Effector CD8-positive, alpha-beta T cell (primary cell): ENCODE results near the gene CD209.
"Not testable (repeated sequence)": the region's sequence is repeated elsewhere in the genome, so short reads cannot be mapped to it uniquely, and the experiment has no call there.

Experiments used
- DNase-seq: peaks from one replicate; lab custom pipeline; 2025; lab: John Stamatoyannopoulos, UW
- total RNA-seq, 4 experiments: gene quantifications; one replicate each; lab custom pipeline; 2026; lab: John Stamatoyannopoulos, UW

Gene CD209
- total RNA-seq, result 0 reads per million in 4 experiments

- DNase-seq, result no peak
These were observed at the start of gene CD209 for GRCh38 chr19:7746903-7747884. TSS of gene CD209 (minus strand) at chr19:7747534. CDS start at chr19:7747511, 23 bp downstream.

- no peak for DNase-seq
These were observed 48.3 kb upstream of the CD209 start for GRCh38 chr19:7795555-7796161.

- DNase-seq, result no peak
These were observed 46.2 kb upstream of the CD209 start for GRCh38 chr19:7793493-7793892.

- not testable (repeated sequence) for DNase-seq
These were observed 45.4 kb upstream of the CD209 start for GRCh38 chr19:7792701-7793100.

- DNase-seq, result no peak
These were observed 44.9 kb upstream of the CD209 start for GRCh38 chr19:7792281-7792680.

GRCh38 chr19:7790416-7790815, 43.1 kb upstream of the CD209 start:
- no peak for DNase-seq

GRCh38 chr19:7789447-7789846, 42.1 kb upstream of the CD209 start:
- peak; percentile 15 for DNase-seq

GRCh38 chr19:7788933-7789323, 41.6 kb upstream of the CD209 start:
- no peak for DNase-seq

GRCh38 chr19:7788178-7788932, 41.0 kb upstream of the CD209 start:
- DNase-seq, result no peak

- DNase-seq, result no peak
These were observed 40.4 kb upstream of the CD209 start for GRCh38 chr19:7787602-7788177.

GRCh38 chr19:7787141-7787540, 39.8 kb upstream of the CD209 start:
- no peak for DNase-seq

- no peak for DNase-seq
These were observed 37.5 kb upstream of the CD209 start for GRCh38 chr19:7784856-7785255.

GRCh38 chr19:7783991-7784423, 36.7 kb upstream of the CD209 start:
- DNase-seq, result no peak

- DNase-seq, result no peak
These were observed 33.8 kb upstream of the CD209 start for GRCh38 chr19:7781157-7781556.

- DNase-seq, result no peak
These were observed 32.5 kb upstream of the CD209 start for GRCh38 chr19:7779631-7780486.

GRCh38 chr19:7778081-7778480, 30.7 kb upstream of the CD209 start:
- DNase-seq, result no peak

GRCh38 chr19:7775761-7776160, 28.4 kb upstream of the CD209 start:
- no peak for DNase-seq

- no peak for DNase-seq
These were observed 26.5 kb upstream of the CD209 start for GRCh38 chr19:7773841-7774240.

- DNase-seq, result no peak
These were observed 25.5 kb upstream of the CD209 start for GRCh38 chr19:7772752-7773291.

- no peak for DNase-seq
These were observed 23.7 kb upstream of the CD209 start for GRCh38 chr19:7771072-7771471.

- DNase-seq, result no peak
These were observed 21.8 kb upstream of the CD209 start for GRCh38 chr19:7769171-7769570.
